MM.1S (cell line): ENCODE results near the gene KCNQ1.

Experiments
- DNase-seq: peaks from one replicate; pipeline ENCODE4 v3.0.0-alpha.2; 2015
- H2AFZ ChIP-seq: fragments of 300-600 bp; sonication (generic); 2 replicates; pipeline ENCODE4 v1.6.0; 2016; ENCODE audit warnings: antibody characterized with exemption, low read length
- H3F3A ChIP-seq: fragments of 300-600 bp; sonication (generic); 2 replicates; pipeline ENCODE4 v1.6.1; 2016; ENCODE audit warnings: mild to moderate bottlenecking, antibody characterized with exemption, low read length, moderate library complexity, mixed read lengths; ENCODE audit not compliant: insufficient read depth
- H3K27ac ChIP-seq: fragments of 300-600 bp; sonication (generic); 2 replicates; pipeline ENCODE4 v1.5.1; 2016; ENCODE audit warnings: mild to moderate bottlenecking, low read length
- H3K27me3 ChIP-seq: fragments of 300-600 bp; sonication (generic); replicated peaks from 2 replicates; pipeline ENCODE4 v1.6.0; 2016; ENCODE audit warnings: low read length; ENCODE audit not compliant: insufficient read depth
- H3K36me3 ChIP-seq: fragments of 300-600 bp; sonication (generic); replicated peaks from 2 replicates; pipeline ENCODE4 v1.6.1; 2016; ENCODE audit warnings: mild to moderate bottlenecking, low read length, mixed read lengths; ENCODE audit not compliant: insufficient read depth
- H3K4me1 ChIP-seq: fragments of 300-600 bp; sonication (generic); 2 replicates; pipeline ENCODE4 v1.6.1; 2016; ENCODE audit warnings: low read length, mixed read lengths
- H3K4me2 ChIP-seq: fragments of 300-600 bp; sonication (generic); 2 replicates; pipeline ENCODE4 v1.6.0; 2016; ENCODE audit warnings: low read depth, low read length
- H3K4me3 ChIP-seq: fragments of 300-600 bp; sonication (generic); 2 replicates; pipeline ENCODE4 v1.5.1; 2016; ENCODE audit warnings: low read length, mixed read lengths
- H3K79me2 ChIP-seq: fragments of 300-600 bp; sonication (generic); 2 replicates; pipeline ENCODE4 v1.6.1; 2016; ENCODE audit warnings: mixed run types, low read length, mixed read lengths
- H3K9ac ChIP-seq: fragments of 300-600 bp; sonication (generic); 2 replicates; pipeline ENCODE4 v1.6.1; 2016; ENCODE audit warnings: low read length, mixed read lengths
- H3K9me2 ChIP-seq: fragments of 300-600 bp; sonication (generic); replicated peaks from 2 replicates; pipeline ENCODE4 v1.6.1; 2016; ENCODE audit warnings: mild to moderate bottlenecking, low read length, mixed read lengths; ENCODE audit not compliant: insufficient read depth
- H3K9me3 ChIP-seq: fragments of 300-600 bp; sonication (generic); replicated peaks from 2 replicates; pipeline ENCODE4 v1.6.1; 2016; ENCODE audit warnings: mild to moderate bottlenecking, low read length, mixed read lengths; ENCODE audit not compliant: insufficient read depth
- H4K20me1 ChIP-seq: fragments of 300-600 bp; sonication (generic); 2 replicates; pipeline ENCODE4 v1.6.1; 2016; ENCODE audit warnings: mild to moderate bottlenecking, low read length, moderate library complexity, mixed read lengths; ENCODE audit not compliant: insufficient read depth
- CTCF ChIP-seq: fragments of 300-600 bp; sonication (generic); IDR thresholded peaks from 2 replicates; pipeline ENCODE4 v1.5.1; 2016; ENCODE audit warnings: antibody characterized with exemption, low read length, mixed read lengths
- EZH2 ChIP-seq: fragments of 300-600 bp; sonication (generic); optimal IDR thresholded peaks from 2 replicates; pipeline ENCODE3; 2017; ENCODE audit warnings: low read depth, mild to moderate bottlenecking, antibody characterized with exemption, low read length, mixed read lengths
- EZH2phosphoT487 ChIP-seq: fragments of 300-600 bp; sonication (generic); IDR thresholded peaks from 2 replicates; pipeline ENCODE4 v1.6.1; 2018; ENCODE audit warnings: antibody characterized with exemption, low read length

KCNQ1 gene

GRCh38 chr11:2520736-2521035 lies 75.9 kb downstream of the KCNQ1 start:
- no peak for TF ChIP-seq EZH2phosphoT487
- TF ChIP-seq CTCF, result no peak
- no peak for TF ChIP-seq EZH2
- Histone ChIP-seq H3K9ac (no peak overlapping the region), H3K36me3 (no peaks in the 10 kb centered on the region), H3F3A (no peaks in the 10 kb centered on the region), H2AFZ (no peak overlapping the region), H3K27me3 (no peaks in the 10 kb centered on the region), H3K9me2 (no peaks in the 10 kb centered on the region), H3K79me2 (no peaks in the 10 kb centered on the region), H3K4me3 (no peak overlapping the region), H3K27ac (no peak overlapping the region), H3K4me2 (no peak overlapping the region), H3K4me1 (no peaks in the 10 kb centered on the region), H3K9me3 (no peaks in the 10 kb centered on the region), H4K20me1 (no peaks in the 10 kb centered on the region)
- DNase-seq, result no peak

GRCh38 chr11:2521081-2521732 lies 76.4 kb downstream of the KCNQ1 start:
- H3K36me3 ChIP-seq, result no peaks in the 10 kb centered on the region

GRCh38 chr11:2521733-2522630 lies 77.2 kb downstream of the KCNQ1 start:
- Histone ChIP-seq H4K20me1 (no peaks in the 10 kb centered on the region), H3K27ac (no peak overlapping the region), H3K9ac (no peak overlapping the region), H3K9me2 (no peaks in the 10 kb centered on the region), H3K27me3 (no peaks in the 10 kb centered on the region), H3K4me3 (no peak overlapping the region), H3K79me2 (no peaks in the 10 kb centered on the region), H3K9me3 (no peaks in the 10 kb centered on the region), H2AFZ (no peak overlapping the region), H3F3A (no peaks in the 10 kb centered on the region), H3K36me3 (no peaks in the 10 kb centered on the region), H3K4me1 (peaks cover 7% of the 10 kb centered on the region), H3K4me2 (no peak overlapping the region)
- TF ChIP-seq EZH2 (no peak), CTCF (no peak), EZH2phosphoT487 (no peak)
- no peak for DNase-seq

More at GRCh38 chr11:2521081-2521732, 76.4 kb downstream of the KCNQ1 start:
- Histone ChIP-seq H3K27ac (no peak overlapping the region), H3K9me2 (no peaks in the 10 kb centered on the region), H3K9me3 (no peaks in the 10 kb centered on the region), H4K20me1 (no peaks in the 10 kb centered on the region), H3K4me1 (peaks cover 1% of the 10 kb centered on the region; the same call in 1 of the 2 replicates), H3K27me3 (no peaks in the 10 kb centered on the region), H3K4me2 (no peak overlapping the region), H3K4me3 (no peak overlapping the region), H3K79me2 (no peaks in the 10 kb centered on the region), H3K9ac (no peak overlapping the region), H3F3A (no peaks in the 10 kb centered on the region), H2AFZ (no peak overlapping the region)
- no peak for DNase-seq
- no peak for TF ChIP-seq EZH2phosphoT487
- no peak for TF ChIP-seq EZH2
- no peak for TF ChIP-seq CTCF
